HAP-1 (cell line): ENCODE measurements around the gene CSTF3.
"Not testable (repeated sequence)": the region's sequence is repeated elsewhere in the genome, so short reads cannot be mapped to it uniquely, and the experiment has no call there.

ENCODE experiments used
- DNase-seq, 2 experiments: peaks; one replicate each; pipeline ENCODE4 v3.0.0-alpha.2; 2016 to 2020; ENCODE audit warnings: low spot score in 2 of 2
- H3K27me3 ChIP-seq: fragments of 250-450 bp; sonication (Bioruptor Pico); 2 replicates; pipeline ENCODE4 v1.5.1; 2020; ENCODE audit warnings: low read depth, mild to moderate bottlenecking, moderate library complexity
- H3K36me3 ChIP-seq: fragments of 250-450 bp; sonication (Bioruptor Pico); replicated peaks from 2 replicates; pipeline ENCODE4 v1.5.1; 2020; ENCODE audit warnings: mild to moderate bottlenecking
- H3K4me1 ChIP-seq: fragments of 250-450 bp; sonication (Bioruptor Pico); 2 replicates; pipeline ENCODE4 v1.5.1; 2020; ENCODE audit warnings: mild to moderate bottlenecking
- H3K4me3 ChIP-seq: fragments of 250-450 bp; sonication (Bioruptor Pico); 2 replicates; pipeline ENCODE4 v1.5.1; 2020; ENCODE audit warnings: mild to moderate bottlenecking, moderate library complexity
- H3K9me3 ChIP-seq: fragments of 250-450 bp; sonication (Bioruptor Pico); 2 replicates; pipeline ENCODE4 v1.5.1; 2020; ENCODE audit warnings: mild to moderate bottlenecking, moderate library complexity
- in situ Hi-C: fragments of 300-500 bp; cut with MboI; formaldehyde crosslinking; loops from 3 replicates; pipeline ENCODE4 v1.14.3; 2020; ENCODE audit warnings: low sequenced_read_pairs, inconsistent platforms, mixed read lengths

Gene CSTF3

DNA sequence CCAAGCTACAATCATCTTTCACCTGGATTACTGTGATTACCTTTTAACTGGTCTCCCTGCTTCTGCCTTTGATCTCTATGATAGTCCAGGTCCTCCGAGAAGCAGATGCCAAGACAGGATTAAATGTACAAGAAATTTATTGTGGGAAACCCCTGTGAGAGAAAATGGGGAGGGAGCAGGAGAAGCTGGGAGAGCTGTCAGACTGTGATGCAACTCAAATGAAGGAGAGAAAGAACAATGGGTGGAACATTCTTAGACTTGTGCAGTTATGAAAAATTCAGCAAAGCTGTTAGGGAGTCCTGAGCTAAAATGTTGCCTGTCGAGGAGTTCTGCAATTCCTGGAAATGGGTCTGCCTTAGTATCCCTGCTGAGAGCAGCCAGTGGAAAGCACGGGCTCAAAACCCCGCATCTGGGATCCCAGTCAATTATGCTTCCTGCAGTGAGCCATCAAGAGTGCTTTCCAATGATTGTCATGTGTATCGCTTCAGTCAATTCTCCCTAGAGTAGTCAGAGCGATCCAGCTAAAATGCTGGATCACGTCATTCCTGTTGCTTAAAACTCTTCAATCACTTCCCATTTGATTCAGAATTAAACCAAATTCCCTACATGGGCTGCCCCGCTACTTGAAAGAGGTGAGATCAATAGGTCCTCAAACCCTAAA is 16.5 kb upstream of the CSTF3 start:
- Histone ChIP-seq H3K4me1 (no peaks in the 10 kb centered on the region), H3K9me3 (no peaks in the 10 kb centered on the region; the same call in 1 of the 2 replicates), H3K36me3 (no peaks in the 10 kb centered on the region), H3K4me3 (no peak overlapping the region), H3K27me3 (no peaks in the 10 kb centered on the region)
- in situ Hi-C loops, result no loop called here
- no peak for DNase-seq

DNA sequence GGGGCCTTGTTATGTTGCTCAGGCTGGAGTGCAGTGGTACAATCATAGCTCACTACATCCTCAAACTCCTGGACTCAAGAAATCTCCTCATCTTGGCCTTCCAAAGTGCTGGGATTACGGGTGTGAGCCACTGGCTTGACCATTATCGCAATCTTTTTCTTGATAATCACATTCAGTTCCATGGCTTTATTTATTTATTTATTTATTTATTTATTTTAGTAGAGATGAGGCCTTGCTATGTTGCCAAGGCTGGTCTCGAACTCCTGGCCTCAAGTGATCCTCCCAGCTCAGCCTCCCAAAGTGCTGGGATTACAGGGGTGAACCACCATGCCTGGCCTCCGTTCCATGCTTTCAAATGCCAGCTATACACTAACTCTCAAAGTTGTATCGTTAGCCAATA is 15.5 kb upstream of the CSTF3 start:
- H3K4me1 ChIP-seq, H3K36me3 ChIP-seq, H3K4me3 ChIP-seq, H3K27me3 ChIP-seq, H3K9me3 ChIP-seq, in situ Hi-C loops, DNase-seq: not testable (repeated sequence)

DNA sequence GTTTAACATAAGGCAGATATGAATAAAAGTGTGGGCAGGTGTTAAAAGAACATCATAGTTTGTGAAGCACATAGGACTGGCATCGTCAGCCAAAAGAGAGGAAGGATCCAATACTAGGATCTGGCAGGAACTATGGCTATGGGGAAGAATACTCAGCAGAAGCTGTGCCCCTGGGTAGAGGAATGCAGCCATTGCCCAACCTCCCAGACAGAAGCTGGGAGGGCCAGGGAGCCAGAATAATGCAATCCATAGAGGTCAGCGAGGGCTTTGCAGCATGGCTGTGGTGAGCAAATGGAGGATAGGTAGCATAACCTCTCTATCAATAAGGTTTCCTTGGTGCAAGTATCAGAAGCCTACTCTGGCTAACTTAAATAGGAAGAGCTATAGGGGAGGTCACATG is 11.7 kb upstream of the CSTF3 start:
- Histone ChIP-seq H3K4me3 (no peak overlapping the region), H3K9me3 (no peaks in the 10 kb centered on the region), H3K27me3 (no peaks in the 10 kb centered on the region), H3K4me1 (peaks cover 3% of the 10 kb centered on the region; the same call in 1 of the 2 replicates), H3K36me3 (no peaks in the 10 kb centered on the region)
- no peak for DNase-seq
- in situ Hi-C loops, result loop anchor here (25.0 kb wide), 1 partner anchor 514 kb away; no protein-coding TSS in a partner anchor

DNA sequence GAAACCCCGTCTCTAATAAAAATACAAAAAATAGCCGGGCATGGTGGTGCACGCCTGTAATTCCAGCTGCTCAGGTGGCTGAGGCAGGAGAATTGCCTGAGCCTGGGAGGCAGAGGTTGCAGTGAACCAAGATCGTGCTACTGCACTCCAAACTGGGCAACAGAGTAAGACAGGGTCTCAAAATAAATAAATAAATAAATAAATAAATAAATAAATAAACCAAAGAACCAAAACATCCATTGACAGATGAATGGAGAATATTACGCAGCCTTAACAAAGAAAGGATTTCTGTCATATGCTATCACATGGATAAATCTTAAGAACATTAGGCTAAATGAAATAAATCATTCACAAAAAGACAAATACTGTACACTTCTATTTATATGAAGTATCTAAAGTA is 11.1 kb upstream of the CSTF3 start:
- Histone ChIP-seq H3K27me3 (no peaks in the 10 kb centered on the region), H3K4me1 (peaks cover 3% of the 10 kb centered on the region; the same call in 1 of the 2 replicates), H3K4me3 (no peak overlapping the region), H3K36me3 (no peaks in the 10 kb centered on the region), H3K9me3 (no peaks in the 10 kb centered on the region)
- DNase-seq, result no peak
- in situ Hi-C loops, result loop anchor here (25.0 kb wide), 1 partner anchor 515 kb away; no protein-coding TSS in a partner anchor

DNA sequence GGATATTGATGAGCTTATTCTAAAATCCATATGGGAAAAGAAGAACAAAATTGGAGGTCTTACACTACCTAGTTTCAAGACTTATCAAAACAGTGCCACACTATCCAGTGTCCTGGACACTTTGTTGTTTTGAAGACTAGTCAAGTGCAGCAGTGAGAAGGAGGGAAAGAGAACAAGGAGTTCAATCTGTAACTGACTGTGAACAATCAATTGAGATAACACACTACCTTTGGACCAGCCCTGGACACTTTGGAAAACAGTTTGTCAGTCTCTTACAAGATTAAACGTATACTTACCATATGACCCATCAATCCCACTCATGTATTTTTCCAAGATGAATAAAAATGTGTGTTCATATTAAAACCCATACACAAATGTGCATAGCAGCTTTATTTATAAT is 10.0 kb upstream of the CSTF3 start:
- Histone ChIP-seq H3K4me3 (no peak overlapping the region), H3K9me3 (no peaks in the 10 kb centered on the region), H3K27me3 (no peaks in the 10 kb centered on the region), H3K4me1 (peaks cover 3% of the 10 kb centered on the region; the same call in 1 of the 2 replicates), H3K36me3 (no peaks in the 10 kb centered on the region)
- DNase-seq, result no peak
- in situ Hi-C loops, result loop anchor here (25.0 kb wide), 1 partner anchor 516 kb away; no protein-coding TSS in a partner anchor

DNA sequence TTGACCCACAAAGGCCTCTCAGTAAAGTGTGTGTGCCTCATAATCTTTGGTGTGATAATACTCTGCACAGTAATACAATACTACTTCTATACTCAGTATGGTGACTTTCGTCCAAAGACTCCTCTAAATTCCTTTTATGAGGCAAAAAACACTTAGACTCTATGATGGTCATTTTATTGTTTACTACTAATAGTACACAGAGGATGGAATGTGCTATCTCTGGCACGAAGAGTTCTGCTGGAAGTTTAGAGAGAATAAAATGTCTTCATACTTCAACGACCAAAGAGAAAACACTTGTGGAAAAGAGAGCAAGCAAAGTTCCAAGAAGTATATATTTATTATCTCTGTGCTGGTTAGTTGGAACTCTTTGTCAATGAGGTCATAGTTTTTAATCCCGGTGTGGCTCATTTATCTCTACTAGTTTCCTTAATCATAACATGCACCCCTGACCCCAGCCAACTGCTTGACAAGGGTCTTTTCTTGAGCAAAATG is 7.5 kb upstream of the CSTF3 start:
- in situ Hi-C loops, result loop anchor here (5.0 to 25.0 kb wide), 3 partner anchors 86 to 519 kb away; partner anchors contain the start of gene HIPK3
- no peak for DNase-seq
- H3K36me3 ChIP-seq, result no peaks in the 10 kb centered on the region
- no peaks in the 10 kb centered on the region for H3K9me3 ChIP-seq
- no peaks in the 10 kb centered on the region for H3K27me3 ChIP-seq
- peaks cover 3% of the 10 kb centered on the region; the same call in 1 of the 2 replicates for H3K4me1 ChIP-seq
- H3K4me3 ChIP-seq, result no peak overlapping the region

DNA sequence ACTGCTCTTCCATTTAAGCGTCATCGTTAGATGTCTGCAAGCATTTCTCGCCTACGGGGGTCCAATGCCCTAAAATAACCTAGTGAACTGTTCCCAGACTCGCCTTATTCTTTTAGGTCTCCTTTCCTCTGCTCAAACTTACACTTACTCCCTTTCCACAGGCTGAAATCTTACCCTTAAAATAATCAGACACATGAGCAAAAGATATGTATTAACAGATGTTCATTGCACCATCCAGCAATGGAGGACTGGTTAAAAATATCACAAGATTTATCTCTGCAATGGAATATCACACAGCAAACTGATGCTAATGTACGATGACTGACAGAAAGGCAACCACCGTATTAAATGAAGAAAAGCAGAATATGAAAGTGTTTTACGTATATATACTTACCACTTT is 1.6 kb upstream of the CSTF3 start:
- Histone ChIP-seq H3K9me3 (no peaks in the 10 kb centered on the region), H3K4me1 (peaks cover 15% of the 10 kb centered on the region), H3K36me3 (peaks cover 5% of the 10 kb centered on the region), H3K4me3 (no peak overlapping the region), H3K27me3 (no peaks in the 10 kb centered on the region)
- DNase-seq, result no peak
- in situ Hi-C loops, result loop anchor here (10.0 to 25.0 kb wide), 2 partner anchors 92 to 524 kb away; partner anchors contain the start of gene HIPK3

DNA sequence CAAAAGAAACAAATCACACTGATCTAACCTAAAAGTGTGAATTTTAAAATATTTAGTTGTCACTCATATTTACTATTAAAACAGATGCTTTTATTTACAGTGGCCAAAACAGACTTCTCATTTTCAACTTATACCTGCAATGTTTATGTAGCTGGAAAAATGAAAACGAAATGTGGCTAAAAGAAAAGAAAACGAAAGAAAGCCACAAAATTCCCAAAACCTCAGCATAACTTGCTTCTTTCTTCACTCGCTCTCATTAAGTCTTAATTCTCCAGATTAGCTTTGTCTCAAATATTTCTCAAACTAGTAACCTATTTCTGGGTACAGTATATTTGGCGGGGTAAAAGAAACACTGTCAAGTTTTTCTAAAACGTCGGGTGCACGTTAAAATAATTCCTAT is 693 bp downstream of the CSTF3 start:
- no peak for DNase-seq
- Histone ChIP-seq H3K36me3 (peaks cover 5% of the 10 kb centered on the region), H3K4me3 (peak overlapping the region; percentile 81), H3K27me3 (no peaks in the 10 kb centered on the region), H3K9me3 (no peaks in the 10 kb centered on the region), H3K4me1 (peaks cover 21% of the 10 kb centered on the region)
- in situ Hi-C loops, result loop anchor here (10.0 to 25.0 kb wide), 2 partner anchors 94 to 527 kb away; partner anchors contain the start of gene HIPK3

DNA sequence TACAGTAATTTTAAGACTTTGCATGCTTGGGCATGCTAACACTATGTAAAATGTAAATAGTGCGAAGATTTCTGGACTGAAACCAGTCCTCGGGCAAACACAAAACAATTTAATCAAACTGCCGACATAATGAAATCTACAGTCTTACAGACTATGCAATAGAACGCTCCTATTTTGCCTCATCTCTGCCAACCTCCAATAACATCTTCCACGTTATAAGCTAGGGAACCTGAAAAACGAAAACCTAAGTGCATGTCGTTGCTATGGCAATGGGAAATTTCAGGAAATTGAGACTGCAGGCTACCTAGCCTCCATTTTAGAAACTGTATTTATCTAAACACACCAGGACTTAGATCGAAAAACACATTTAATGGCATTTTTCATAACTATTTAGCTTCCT is 1.1 kb downstream of the CSTF3 start:
- peaks cover 21% of the 10 kb centered on the region for H3K4me1 ChIP-seq
- H3K36me3 ChIP-seq, result peaks cover 5% of the 10 kb centered on the region
- peak overlapping the region; percentile 81 for H3K4me3 ChIP-seq
- in situ Hi-C loops, result loop anchor here (10.0 to 25.0 kb wide), 2 partner anchors 95 to 527 kb away; partner anchors contain the start of gene HIPK3
- DNase-seq, result peak in 1 of 2 experiments; percentile 42
- H3K9me3 ChIP-seq, result no peaks in the 10 kb centered on the region
- no peaks in the 10 kb centered on the region for H3K27me3 ChIP-seq

DNA sequence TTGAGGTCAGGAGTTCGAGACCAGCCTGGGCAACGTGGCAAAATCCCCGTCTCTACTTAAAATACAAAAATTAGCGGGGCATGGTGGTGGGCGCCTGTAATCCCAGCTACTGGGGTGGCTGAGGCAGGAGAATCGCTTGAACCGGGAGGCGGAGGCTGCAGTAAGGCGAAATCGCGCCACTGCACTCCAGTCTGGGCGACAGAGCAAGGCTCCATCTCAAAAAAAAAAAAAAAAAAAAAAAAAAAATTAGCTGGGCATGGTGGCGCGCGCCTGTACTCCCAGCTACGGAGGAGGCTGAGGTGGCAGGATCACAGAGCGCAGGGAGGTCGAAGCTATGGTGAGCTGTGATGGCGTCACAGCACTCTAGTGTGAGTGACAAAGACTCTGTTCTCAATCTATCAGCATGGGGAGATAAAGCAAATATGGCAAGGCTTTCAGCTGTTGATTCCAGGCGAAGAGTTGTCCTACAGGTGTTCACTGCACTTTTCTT is 1.9 kb downstream of the CSTF3 start:
- H3K36me3 ChIP-seq, H3K9me3 ChIP-seq, H3K27me3 ChIP-seq: not testable (repeated sequence)
- Histone ChIP-seq H3K4me1 (peaks cover 21% of the 10 kb centered on the region), H3K4me3 (peak overlapping the region; percentile 81)
- peak in 1 of 2 experiments; percentile 30 for DNase-seq
- in situ Hi-C loops, result loop anchor here (25.0 kb wide), 1 partner anchor 528 kb away; no protein-coding TSS in a partner anchor

DNA sequence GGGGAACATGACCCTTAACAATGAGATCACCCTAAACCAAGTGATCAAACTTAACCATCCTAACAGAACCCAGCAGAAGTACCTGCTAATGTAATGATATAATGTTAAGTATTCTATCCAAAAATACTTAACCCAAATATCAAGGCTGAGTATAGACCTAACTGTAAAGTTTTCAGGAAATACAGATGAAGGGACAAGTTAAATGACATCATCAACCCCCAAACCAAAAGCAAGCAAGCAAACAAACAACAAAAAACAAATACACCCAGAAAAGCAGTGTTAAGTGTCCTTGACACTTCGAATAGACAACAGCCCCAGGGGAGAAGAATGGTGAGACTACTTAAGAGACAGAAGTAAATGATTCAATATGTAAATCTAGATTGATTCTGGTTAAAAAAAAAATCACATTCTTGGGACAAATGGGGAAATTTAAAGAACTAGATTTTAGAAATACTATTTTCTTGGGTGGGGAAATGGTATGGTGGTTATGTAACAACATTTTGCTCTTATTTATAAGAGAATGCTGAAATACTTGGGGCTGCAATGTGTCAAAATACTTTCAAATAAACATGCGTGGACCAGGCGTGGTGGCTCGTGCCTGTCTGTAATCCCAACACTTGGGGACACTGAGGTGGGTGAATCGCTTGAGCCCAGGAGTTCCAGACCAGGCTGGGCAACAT is 2.5 kb downstream of the CSTF3 start:
- DNase-seq, result no peak
- H3K4me1 ChIP-seq, result peaks cover 21% of the 10 kb centered on the region
- peaks cover 11% of the 10 kb centered on the region for H3K36me3 ChIP-seq
- in situ Hi-C loops, result loop anchor here (25.0 kb wide), 1 partner anchor 529 kb away; no protein-coding TSS in a partner anchor
- H3K27me3 ChIP-seq, result no peaks in the 10 kb centered on the region
- no peaks in the 10 kb centered on the region for H3K9me3 ChIP-seq
- H3K4me3 ChIP-seq, result peak overlapping the region; percentile 81

DNA sequence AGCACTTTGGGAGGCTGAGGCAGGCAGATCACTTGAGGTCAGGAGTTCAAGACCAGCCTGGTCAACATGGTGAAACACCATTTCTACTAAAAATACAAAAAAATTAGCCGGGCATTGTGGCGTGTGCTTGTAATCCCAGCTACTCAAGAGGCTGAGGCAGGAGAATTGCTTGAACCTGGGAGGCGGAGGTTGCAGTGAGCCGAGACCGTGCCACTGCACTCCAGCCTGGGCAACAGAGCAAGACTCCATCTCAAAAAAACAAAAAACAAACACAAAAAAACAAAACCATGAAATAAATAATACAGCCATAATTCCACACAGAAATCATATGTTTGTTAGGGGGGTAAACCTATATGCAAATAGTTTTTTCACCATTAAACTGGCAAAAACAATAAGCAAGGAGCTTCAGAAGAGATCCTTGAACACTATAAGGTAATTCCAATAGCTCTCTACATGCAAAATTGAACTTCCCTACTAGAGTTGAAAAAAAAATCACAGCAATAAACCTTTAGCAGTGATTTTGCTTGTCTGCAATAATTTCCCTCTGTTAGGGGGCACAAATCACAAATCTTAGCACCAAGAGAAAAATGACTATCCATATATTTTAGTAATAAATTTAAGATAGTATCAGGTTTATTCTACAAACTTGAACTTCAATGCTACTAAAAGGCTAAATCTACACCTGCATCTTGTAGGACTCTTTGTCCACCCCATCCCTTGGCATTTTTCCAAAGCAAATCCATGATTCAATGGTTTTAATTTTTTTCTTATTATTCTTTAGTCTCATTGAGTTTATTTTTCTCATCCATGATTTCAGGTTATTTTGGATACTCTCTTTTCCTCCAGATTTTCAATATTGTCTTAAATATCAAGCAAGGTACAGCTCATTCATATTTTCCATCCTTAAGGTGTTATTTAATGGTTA is 3.9 kb downstream of the CSTF3 start:
- peaks cover 21% of the 10 kb centered on the region for H3K4me1 ChIP-seq
- H3K36me3 ChIP-seq, result peaks cover 18% of the 10 kb centered on the region
- H3K9me3 ChIP-seq, result no peaks in the 10 kb centered on the region
- no peak for DNase-seq
- no peaks in the 10 kb centered on the region for H3K27me3 ChIP-seq
- no peak overlapping the region for H3K4me3 ChIP-seq
- in situ Hi-C loops, result loop anchor here (25.0 kb wide), 1 partner anchor 530 kb away; no protein-coding TSS in a partner anchor

DNA sequence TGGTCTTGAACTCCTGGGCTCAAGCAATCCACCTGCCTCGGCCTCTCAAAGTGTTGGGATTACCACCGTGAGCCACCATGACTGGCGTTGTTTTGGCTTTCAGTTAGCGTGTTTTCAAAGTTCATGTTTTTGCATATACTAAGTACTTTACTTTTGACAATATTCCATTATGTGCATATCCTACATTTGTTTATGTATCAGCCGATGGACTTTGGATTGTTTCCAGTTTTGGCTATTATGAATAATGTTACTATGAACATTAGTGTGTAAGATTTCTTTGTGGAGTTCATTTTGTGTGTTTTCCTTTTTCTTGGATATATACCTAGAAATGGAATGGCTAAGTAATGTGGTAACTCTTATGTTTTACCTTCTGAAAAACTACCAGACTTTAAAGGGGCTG is 9.9 kb downstream of the CSTF3 start:
- H3K4me3 ChIP-seq, result no peak overlapping the region
- in situ Hi-C loops, result loop anchor here (25.0 kb wide), 1 partner anchor 536 kb away; no protein-coding TSS in a partner anchor

More for the DNA sequence above, 9.9 kb downstream of the CSTF3 start:
- no peak for DNase-seq
- Histone ChIP-seq H3K36me3 (peaks cover 34% of the 10 kb centered on the region), H3K9me3 (no peaks in the 10 kb centered on the region), H3K27me3 (no peaks in the 10 kb centered on the region), H3K4me1 (peaks cover 6% of the 10 kb centered on the region; the same call in 1 of the 2 replicates)
